Sigmoid colon (tissue), 7 donors: ENCODE measurements around the gene PRKCA. TPM values are rescaled to one million over a fixed set of nuclear protein-coding genes. Genes with fewer than 3 reads are reported as not detected.

Experiments
- DNase-seq: peaks from one replicate; pipeline ENCODE4 v3.0.0-alpha.2; 2019
- H3K27ac ChIP-seq, 4 donors: fragments of 200-600 bp; sonication (generic); one replicate each; pipeline ENCODE4 v1.5.1; 2016 to 2019; ENCODE audit warnings: mild to moderate bottlenecking in 1 of 4
- H3K27me3 ChIP-seq, 3 donors: fragments of 200-600 bp; sonication (generic); one replicate each; pipeline ENCODE4 v1.5.1; 2019; ENCODE audit warnings: mild to moderate bottlenecking in 1 of 3
- H3K36me3 ChIP-seq, 4 donors: fragments of 200-600 bp; sonication (generic); one replicate each; pipeline ENCODE4 v1.5.1; 2016 to 2019
- H3K4me1 ChIP-seq, 4 donors: fragments of 200-600 bp; sonication (generic); one replicate each; pipeline ENCODE4 v1.5.1; 2017 to 2019
- H3K4me3 ChIP-seq, 4 donors: fragments of 200-600 bp; sonication (generic); one replicate each; pipeline ENCODE4 v1.5.1; 2017 to 2019; ENCODE audit warnings: mild to moderate bottlenecking in 2 of 4, moderate library complexity in 1 of 4
- H3K9me3 ChIP-seq, 4 donors: fragments of 200-600 bp in 3 of 4; sonication (generic) in 3 of 4; one replicate each; pipeline versions ENCODE4 v1.5.1 to v1.6.1; 2013 to 2019
- EP300 ChIP-seq, 4 donors: sonication (generic); formaldehyde crosslinking; IDR thresholded peaks; one replicate each; pipeline ENCODE4 v1.6.1; 2017; ENCODE audit warnings: antibody characterized with exemption in 4 of 4
- POLR2A ChIP-seq, 2 donors: fragments of 450-650 bp; IDR thresholded peaks; one replicate each; pipeline ENCODE4 v1.6.1; 2016; ENCODE audit warnings: antibody characterized with exemption in 2 of 2, mild to moderate bottlenecking in 2 of 2, moderate library complexity in 2 of 2
- POLR2AphosphoS5 ChIP-seq, 4 donors: sonication (generic); formaldehyde crosslinking; IDR thresholded peaks; one replicate each; pipeline ENCODE4 v1.6.1; 2017; ENCODE audit warnings: antibody characterized with exemption in 4 of 4
- WGBS, 2 donors: extraction: QIAGEN DNeasy Blood & Tissue Kit; methylation state at CpG; one replicate each; pipeline ENCODE4 v1.1.7; 2013; 5-methylcytosine and 5-hydroxymethylcytosine counted together
- intact Hi-C: fragments of 100-400 bp; cut with DNase I; formaldehyde crosslinking; loops from one replicate; pipeline ENCODE4 v1.15.1; 2023
- polyA plus RNA-seq, 3 donors: library from polyadenylated mRNA; stranded (reverse); fragments of 200-250 nt; gene quantifications; one replicate each; pipeline ENCODE4 v1.2.3, GENCODE V29; 2013
- total RNA-seq, 4 donors: library from RNA; depleted of rRNA; stranded (reverse); fragments of >200 nt; gene quantifications; one replicate each; pipeline ENCODE4 v1.1.0, GENCODE V29; 2016
- TF ChIP-seq, protein P1 (sequence below), 4 experiments: fragments of 450-650 bp in 3 of 4; fragments of 200-600 bp in 1 of 4; IDR thresholded peaks; one replicate each; pipeline ENCODE4 v1.5.1; 2016 to 2019; ENCODE audit warnings: antibody characterized with exemption in 4 of 4, mild to moderate bottlenecking in 3 of 4, moderate library complexity in 2 of 4
- donor health status: healthy with polysubstance abuse.
- donor health status: Bipolar disorder and iron deficiency.
- donor health status: healthy.

The PRKCA gene
- total and polyA plus RNA-seq, 7 donors: 6.6 to 58.4 (median 42.6) TPM

DNA sequence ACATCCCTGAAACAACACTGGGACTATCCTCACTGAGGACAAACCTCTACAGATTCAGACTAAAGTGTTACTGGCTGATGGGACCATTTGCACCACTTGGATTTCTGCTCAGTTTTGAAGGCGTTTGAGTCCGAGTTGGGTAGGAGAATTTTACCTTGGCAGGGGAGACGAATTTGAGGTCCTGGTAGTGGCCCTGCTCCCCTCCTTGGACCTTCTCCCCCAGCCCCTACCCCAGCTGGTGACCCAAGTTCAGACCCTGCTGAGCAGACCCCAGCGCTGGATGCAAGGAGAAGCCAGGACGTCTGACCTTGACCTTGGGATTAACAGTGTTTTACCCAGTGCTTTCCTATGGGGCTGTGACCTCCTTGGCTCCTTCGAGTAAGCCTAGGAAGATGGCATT lies 546.1 kb downstream of the PRKCA start:
- WGBS, 2 donors: 81 to 87% methylated on average over 6 of the region's 6 CpGs
- H3K4me3 ChIP-seq: no peak overlapping the region
- intact Hi-C loops: no loop called here
- DNase-seq: no peak
- H3K4me1 ChIP-seq: no peaks in the 10 kb centered on the region
- no peak overlapping the region for H3K27ac ChIP-seq
- no peaks in the 10 kb centered on the region for H3K27me3 ChIP-seq
- H3K9me3 ChIP-seq: no peaks in the 10 kb centered on the region
- TF ChIP-seq EP300 (IDR thresholded peaks at IDR 0.05) (no peak), POLR2A (IDR thresholded peaks at IDR 0.05) (no peak), POLR2AphosphoS5 (IDR thresholded peaks at IDR 0.05) (no peak)
- no peaks in the 10 kb centered on the region for H3K36me3 ChIP-seq

DNA sequence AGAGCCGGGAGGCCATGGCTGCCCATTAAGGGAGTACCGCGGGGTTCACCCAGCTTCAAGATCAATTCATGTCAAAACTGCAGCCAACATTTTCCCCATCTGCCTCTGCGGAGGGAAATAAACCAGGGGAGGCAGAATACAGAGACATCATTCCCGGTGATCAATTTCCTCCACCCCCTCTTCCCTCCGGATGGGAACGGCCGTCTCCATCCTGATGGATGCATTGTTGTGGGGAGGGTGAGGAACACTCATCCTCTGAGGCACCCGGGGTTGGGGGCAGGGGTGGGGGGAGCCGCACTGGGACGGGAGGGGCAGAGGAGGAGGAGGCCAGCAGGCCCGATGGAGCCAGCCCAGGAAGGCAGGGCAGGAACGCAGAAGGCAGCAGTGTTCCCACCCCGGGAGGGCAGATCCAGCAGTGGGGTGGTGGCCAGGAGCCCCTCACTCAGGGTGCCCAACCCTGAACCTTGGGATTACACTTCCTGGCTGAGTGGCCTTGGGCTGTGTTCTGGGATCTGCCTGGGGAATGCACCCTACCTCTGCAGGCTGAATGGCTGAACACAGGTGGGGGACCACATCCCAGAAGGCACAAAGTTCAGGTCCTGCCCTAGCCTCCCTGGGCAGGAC lies 546.7 kb downstream of the PRKCA start:
- Histone ChIP-seq H3K36me3 (no peaks in the 10 kb centered on the region), H3K4me3 (no peak overlapping the region), H3K27ac (no peak overlapping the region), H3K4me1 (no peaks in the 10 kb centered on the region), H3K9me3 (no peaks in the 10 kb centered on the region), H3K27me3 (no peaks in the 10 kb centered on the region)
- intact Hi-C loops: no loop called here
- no peak for DNase-seq
- WGBS, 2 donors: 83 to 87% methylated on average over 14 of the region's 14 CpGs
- TF ChIP-seq EP300 (IDR thresholded peaks at IDR 0.05): no peak
- no peak for TF ChIP-seq POLR2AphosphoS5 (IDR thresholded peaks at IDR 0.05)
- no peak for TF ChIP-seq POLR2A (IDR thresholded peaks at IDR 0.05)
- TF ChIP-seq, protein P1, sequence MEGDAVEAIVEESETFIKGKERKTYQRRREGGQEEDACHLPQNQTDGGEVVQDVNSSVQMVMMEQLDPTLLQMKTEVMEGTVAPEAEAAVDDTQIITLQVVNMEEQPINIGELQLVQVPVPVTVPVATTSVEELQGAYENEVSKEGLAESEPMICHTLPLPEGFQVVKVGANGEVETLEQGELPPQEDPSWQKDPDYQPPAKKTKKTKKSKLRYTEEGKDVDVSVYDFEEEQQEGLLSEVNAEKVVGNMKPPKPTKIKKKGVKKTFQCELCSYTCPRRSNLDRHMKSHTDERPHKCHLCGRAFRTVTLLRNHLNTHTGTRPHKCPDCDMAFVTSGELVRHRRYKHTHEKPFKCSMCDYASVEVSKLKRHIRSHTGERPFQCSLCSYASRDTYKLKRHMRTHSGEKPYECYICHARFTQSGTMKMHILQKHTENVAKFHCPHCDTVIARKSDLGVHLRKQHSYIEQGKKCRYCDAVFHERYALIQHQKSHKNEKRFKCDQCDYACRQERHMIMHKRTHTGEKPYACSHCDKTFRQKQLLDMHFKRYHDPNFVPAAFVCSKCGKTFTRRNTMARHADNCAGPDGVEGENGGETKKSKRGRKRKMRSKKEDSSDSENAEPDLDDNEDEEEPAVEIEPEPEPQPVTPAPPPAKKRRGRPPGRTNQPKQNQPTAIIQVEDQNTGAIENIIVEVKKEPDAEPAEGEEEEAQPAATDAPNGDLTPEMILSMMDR (IDR thresholded peaks at IDR 0.05): no peak

DNA sequence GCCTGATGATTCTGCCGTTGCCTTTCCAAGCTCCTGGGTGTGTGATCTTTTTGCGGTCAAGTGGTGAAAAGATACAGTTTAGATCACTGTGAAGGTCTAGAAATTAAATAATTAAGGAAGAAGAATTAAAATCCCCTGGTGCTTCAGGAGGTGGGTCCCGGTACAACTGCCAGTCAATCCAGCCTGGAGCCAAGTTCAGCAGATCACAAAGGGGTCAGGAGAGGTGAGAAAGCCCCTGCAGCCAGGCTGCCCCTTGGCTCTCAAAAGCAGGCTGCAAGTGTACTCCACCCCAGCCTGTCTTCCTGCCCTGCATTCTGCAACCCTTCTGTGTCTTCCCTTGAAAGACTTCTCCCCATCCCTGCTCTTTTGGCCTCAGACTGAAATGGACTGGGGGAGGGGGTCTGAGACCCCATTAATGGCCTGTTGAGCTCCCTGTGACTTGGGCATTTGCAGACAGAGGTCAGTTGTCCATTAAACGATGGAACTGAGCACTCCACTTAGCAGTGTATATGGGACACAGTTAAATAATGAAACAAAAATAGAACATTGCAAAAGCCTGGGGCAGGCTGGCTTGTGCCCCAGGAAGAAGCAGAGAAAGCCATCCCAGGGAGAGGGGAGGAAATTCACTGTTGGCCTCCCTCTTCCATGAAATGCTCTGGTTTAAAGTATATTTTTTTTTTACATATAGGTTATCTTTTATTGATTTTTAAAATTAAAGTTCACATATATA lies 547.6 kb downstream of the PRKCA start:
- no peak for DNase-seq
- Histone ChIP-seq H3K27me3 (no peaks in the 10 kb centered on the region), H3K4me3 (no peak overlapping the region), H3K9me3 (peaks cover 0 to 4% (median 0%) of the 10 kb centered on the region in 4 donors), H3K36me3 (no peaks in the 10 kb centered on the region), H3K4me1 (no peaks in the 10 kb centered on the region), H3K27ac (no peak overlapping the region)
- TF ChIP-seq POLR2AphosphoS5 (IDR thresholded peaks at IDR 0.05): no peak
- TF ChIP-seq, protein P1 (IDR thresholded peaks at IDR 0.05): no peak
- TF ChIP-seq EP300 (IDR thresholded peaks at IDR 0.05): no peak
- no peak for TF ChIP-seq POLR2A (IDR thresholded peaks at IDR 0.05)
- intact Hi-C loops: no loop called here
- WGBS, 2 donors: 73 to 80% methylated on average over 4 of the region's 4 CpGs

DNA sequence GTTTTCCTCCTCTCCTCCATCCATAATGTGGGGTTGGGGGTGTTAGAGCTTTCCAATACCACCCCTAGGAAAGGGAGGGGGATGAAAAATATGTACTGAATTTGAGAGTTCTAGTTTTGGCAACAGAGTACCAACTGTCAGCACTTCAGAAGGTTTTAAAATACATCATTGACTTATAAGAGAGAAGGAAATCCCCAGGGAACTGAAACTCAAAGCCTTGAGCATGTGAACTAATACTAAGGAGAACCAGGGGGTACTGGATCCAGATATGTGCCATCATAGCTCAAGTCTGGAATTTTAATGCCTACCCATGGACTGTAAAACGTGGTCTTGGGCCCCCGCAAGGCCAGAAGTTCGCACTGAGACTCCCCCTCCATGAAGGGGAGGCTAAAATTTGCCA lies 548.3 kb downstream of the PRKCA start:
- intact Hi-C loops: no loop called here
- no peak overlapping the region for H3K4me3 ChIP-seq
- 53 to 73% methylated on average over 3 of the region's 3 CpGs for WGBS, 2 donors
- no peaks in the 10 kb centered on the region for H3K36me3 ChIP-seq
- TF ChIP-seq, protein P1 (IDR thresholded peaks at IDR 0.05): no peak
- TF ChIP-seq POLR2A (IDR thresholded peaks at IDR 0.05): no peak
- no peak for TF ChIP-seq EP300 (IDR thresholded peaks at IDR 0.05)
- TF ChIP-seq POLR2AphosphoS5 (IDR thresholded peaks at IDR 0.05): no peak
- H3K27me3 ChIP-seq: no peaks in the 10 kb centered on the region
- H3K4me1 ChIP-seq: no peaks in the 10 kb centered on the region
- peaks cover 0 to 5% (median 0%) of the 10 kb centered on the region in 4 donors for H3K9me3 ChIP-seq
- H3K27ac ChIP-seq: no peak overlapping the region
- no peak for DNase-seq

DNA sequence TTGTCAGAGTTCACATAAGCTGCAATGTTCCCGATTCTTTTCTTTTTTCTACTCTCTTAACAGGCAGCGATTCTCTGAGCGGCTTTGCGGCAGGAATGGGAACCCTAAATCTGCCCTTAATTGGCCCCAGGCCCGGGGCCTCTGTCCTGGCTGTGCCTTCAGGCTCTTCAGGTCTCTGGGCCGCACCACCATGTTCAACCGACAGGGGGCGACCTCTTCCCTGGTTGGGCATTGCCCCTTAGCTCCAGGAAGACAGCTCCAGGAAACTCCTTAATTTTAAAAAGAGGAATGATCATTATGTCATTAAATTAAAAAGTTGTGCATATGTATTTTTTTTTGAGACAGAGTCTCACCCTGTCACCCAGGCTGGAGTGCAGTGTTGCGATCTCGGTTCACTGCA lies 552.8 kb downstream of the PRKCA start:
- H3K9me3 ChIP-seq: peaks cover 0 to 5% (median 0%) of the 10 kb centered on the region in 4 donors
- H3K4me3 ChIP-seq: no peak overlapping the region
- H3K36me3 ChIP-seq: no peaks in the 10 kb centered on the region
- DNase-seq: no peak
- WGBS, 2 donors: 74 to 79% methylated on average over 10 of the region's 10 CpGs
- intact Hi-C loops: no loop called here
- H3K27me3 ChIP-seq: no peaks in the 10 kb centered on the region
- H3K27ac ChIP-seq: no peak overlapping the region
- TF ChIP-seq POLR2AphosphoS5 (IDR thresholded peaks at IDR 0.05) (no peak), EP300 (IDR thresholded peaks at IDR 0.05) (no peak), POLR2A (IDR thresholded peaks at IDR 0.05) (no peak)
- TF ChIP-seq, protein P1 (IDR thresholded peaks at IDR 0.05): no peak
- no peaks in the 10 kb centered on the region for H3K4me1 ChIP-seq
